Neural progenitor cell (in vitro differentiated cells): Measurements from ENCODE around the gene HSPA12A. TPM values are rescaled to one million over a fixed set of nuclear protein-coding genes. Genes with fewer than 3 reads are reported as not detected.
A peak's percentile ranks its signal among the peaks of the same experiment; 100 is the strongest.

Experiments
- DNase-seq: peaks from one replicate; pipeline ENCODE4 v3.0.0-alpha.2; 2016; ENCODE audit warnings: low spot score
- H2AFZ ChIP-seq: fragments of 200-600 bp; sonication (generic); replicated peaks from 2 replicates; pipeline ENCODE4 v1.6.1; 2016; ENCODE audit warnings: antibody characterized with exemption
- H3F3A ChIP-seq: fragments of 200-600 bp; sonication (generic); 2 replicates; pipeline ENCODE4 v1.6.1; 2016; ENCODE audit warnings: antibody characterized with exemption, low read depth
- H3K27ac ChIP-seq: fragments of 200-600 bp; sonication (generic); 2 replicates; pipeline ENCODE4 v1.5.1; 2016; ENCODE audit warnings: mild to moderate bottlenecking
- H3K27me3 ChIP-seq: fragments of 200-600 bp; sonication (generic); 2 replicates; pipeline ENCODE4 v1.6.1; 2016; ENCODE audit warnings: mild to moderate bottlenecking, moderate library complexity
- H3K36me3 ChIP-seq: fragments of 200-600 bp; sonication (generic); 2 replicates; pipeline ENCODE4 v1.5.1; 2016
- H3K4me1 ChIP-seq: fragments of 200-600 bp; sonication (generic); 2 replicates; pipeline ENCODE4 v1.6.1; 2016; ENCODE audit warnings: mixed run types
- H3K4me2 ChIP-seq: fragments of 200-600 bp; sonication (generic); 2 replicates; pipeline ENCODE4 v1.6.1; 2016
- H3K4me3 ChIP-seq: fragments of 200-600 bp; sonication (generic); 2 replicates; pipeline ENCODE4 v1.5.1; 2016
- H3K79me2 ChIP-seq: fragments of 200-600 bp; sonication (generic); 2 replicates; pipeline ENCODE4 v1.6.1; 2016; ENCODE audit warnings: low read depth
- H3K9ac ChIP-seq: fragments of 200-600 bp; sonication (generic); 2 replicates; pipeline ENCODE4 v1.6.1; 2016
- H3K9me3 ChIP-seq: fragments of 200-600 bp; sonication (generic); 2 replicates; pipeline ENCODE4 v1.5.1; 2016; ENCODE audit warnings: low read depth
- H4K20me1 ChIP-seq: fragments of 200-600 bp; sonication (generic); 2 replicates; pipeline ENCODE4 v1.6.1; 2016; ENCODE audit warnings: low read depth
- H3K27ac Mint-ChIP-seq: 3 replicates; pipeline ENCODE4 v1.8.0; 2021; ENCODE audit warnings: mixed read lengths
- H3K27me3 Mint-ChIP-seq: 2 replicates; pipeline ENCODE4 v1.8.0; 2022; ENCODE audit warnings: low read depth, mild to moderate bottlenecking, inconsistent platforms, moderate library complexity, mixed read lengths; ENCODE audit not compliant: insufficient read depth
- H3K36me3 Mint-ChIP-seq: 3 replicates; pipeline ENCODE4 v1.8.0; 2021; ENCODE audit warnings: mixed read lengths
- H3K4me1 Mint-ChIP-seq: 3 replicates; pipeline ENCODE4 v1.8.0; 2021; ENCODE audit warnings: mixed read lengths
- H3K4me3 Mint-ChIP-seq: 3 replicates; pipeline ENCODE4 v1.8.0; 2021; ENCODE audit warnings: mild to moderate bottlenecking, moderate library complexity, mixed read lengths
- H3K9me3 Mint-ChIP-seq: 3 replicates; pipeline ENCODE4 v1.8.0; 2020; ENCODE audit warnings: mixed read lengths
- EZH2 ChIP-seq: fragments of 200-600 bp; sonication (generic); IDR thresholded peaks from 2 replicates; pipeline ENCODE4 v1.6.1; 2017; ENCODE audit warnings: antibody characterized with exemption, mild to moderate bottlenecking, moderate library complexity
- EZH2phosphoT487 ChIP-seq: fragments of 200-600 bp; sonication (generic); IDR thresholded peaks from 2 replicates; pipeline ENCODE4 v1.6.1; 2017; ENCODE audit warnings: antibody characterized with exemption
- total RNA-seq: library from RNA; depleted of rRNA; stranded (reverse); fragments of >200 nt; gene quantifications from 2 replicates; pipeline ENCODE4 v1.2.3, GENCODE V29; 2015; ENCODE audit warnings: low replicate concordance
- TF ChIP-seq, protein P1 (sequence below): fragments of 200-600 bp; sonication (generic); IDR thresholded peaks from 2 replicates; pipeline ENCODE4 v1.5.1; 2017; ENCODE audit warnings: antibody characterized with exemption, mild to moderate bottlenecking

Gene HSPA12A
- total RNA-seq, 1 donor from 2014 or later: 5.6 TPM

DNA sequence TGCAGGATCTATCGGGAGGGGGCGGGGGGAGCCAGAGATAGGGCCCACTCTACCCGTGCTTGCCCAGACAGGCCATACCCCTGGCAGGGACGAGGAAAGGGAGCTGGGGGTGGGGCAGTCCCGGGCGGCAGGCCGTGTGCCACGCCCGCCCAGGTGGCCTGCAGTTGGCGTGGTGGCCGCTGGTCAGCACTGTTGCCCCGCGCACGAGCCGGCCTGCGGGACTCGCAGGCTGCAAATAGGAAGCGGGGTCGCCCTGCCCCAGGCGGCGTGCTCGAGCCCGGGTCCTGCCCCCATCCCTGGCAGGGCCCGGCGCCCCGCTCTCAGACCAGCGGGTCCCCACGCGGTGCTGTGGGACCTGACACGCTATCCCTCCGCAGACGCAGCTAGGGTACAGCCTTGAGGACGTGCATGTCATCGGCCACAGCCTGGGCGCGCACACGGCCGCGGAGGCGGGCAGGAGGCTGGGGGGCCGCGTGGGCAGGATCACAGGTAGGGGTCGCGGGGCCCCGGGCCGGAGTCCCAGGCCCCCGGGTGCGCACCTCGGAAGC lies 114.9 kb downstream of the HSPA12A start:
- Histone ChIP-seq H3K27ac (no peak overlapping the region), H3K36me3 (no peaks in the 10 kb centered on the region), H2AFZ (peak overlapping the region; percentile 97), H3F3A (peaks cover under 1% of the 10 kb centered on the region), H3K4me3 (peak overlapping the region; percentile 55), H3K27me3 (peaks cover 22% of the 10 kb centered on the region), H3K9ac (no peak overlapping the region), H3K4me2 (peak overlapping the region; percentile 91), H3K79me2 (no peaks in the 10 kb centered on the region), H4K20me1 (no peaks in the 10 kb centered on the region), H3K4me1 (peaks cover 13% of the 10 kb centered on the region), H3K9me3 (no peaks in the 10 kb centered on the region)
- H3K36me3 Mint-ChIP-seq: no peaks in the 10 kb centered on the region
- DNase-seq: peak; percentile 88
- H3K4me3 Mint-ChIP-seq: no peak overlapping the region
- peaks cover 7% of the 10 kb centered on the region for H3K4me1 Mint-ChIP-seq
- no peak overlapping the region for H3K27ac Mint-ChIP-seq
- no peaks in the 10 kb centered on the region for H3K9me3 Mint-ChIP-seq
- peaks cover 10% of the 10 kb centered on the region for H3K27me3 Mint-ChIP-seq
- TF ChIP-seq EZH2 (peak; percentile 41), EZH2phosphoT487 (no peak)
- TF ChIP-seq, protein P1, sequence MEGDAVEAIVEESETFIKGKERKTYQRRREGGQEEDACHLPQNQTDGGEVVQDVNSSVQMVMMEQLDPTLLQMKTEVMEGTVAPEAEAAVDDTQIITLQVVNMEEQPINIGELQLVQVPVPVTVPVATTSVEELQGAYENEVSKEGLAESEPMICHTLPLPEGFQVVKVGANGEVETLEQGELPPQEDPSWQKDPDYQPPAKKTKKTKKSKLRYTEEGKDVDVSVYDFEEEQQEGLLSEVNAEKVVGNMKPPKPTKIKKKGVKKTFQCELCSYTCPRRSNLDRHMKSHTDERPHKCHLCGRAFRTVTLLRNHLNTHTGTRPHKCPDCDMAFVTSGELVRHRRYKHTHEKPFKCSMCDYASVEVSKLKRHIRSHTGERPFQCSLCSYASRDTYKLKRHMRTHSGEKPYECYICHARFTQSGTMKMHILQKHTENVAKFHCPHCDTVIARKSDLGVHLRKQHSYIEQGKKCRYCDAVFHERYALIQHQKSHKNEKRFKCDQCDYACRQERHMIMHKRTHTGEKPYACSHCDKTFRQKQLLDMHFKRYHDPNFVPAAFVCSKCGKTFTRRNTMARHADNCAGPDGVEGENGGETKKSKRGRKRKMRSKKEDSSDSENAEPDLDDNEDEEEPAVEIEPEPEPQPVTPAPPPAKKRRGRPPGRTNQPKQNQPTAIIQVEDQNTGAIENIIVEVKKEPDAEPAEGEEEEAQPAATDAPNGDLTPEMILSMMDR: peak; percentile 67

DNA sequence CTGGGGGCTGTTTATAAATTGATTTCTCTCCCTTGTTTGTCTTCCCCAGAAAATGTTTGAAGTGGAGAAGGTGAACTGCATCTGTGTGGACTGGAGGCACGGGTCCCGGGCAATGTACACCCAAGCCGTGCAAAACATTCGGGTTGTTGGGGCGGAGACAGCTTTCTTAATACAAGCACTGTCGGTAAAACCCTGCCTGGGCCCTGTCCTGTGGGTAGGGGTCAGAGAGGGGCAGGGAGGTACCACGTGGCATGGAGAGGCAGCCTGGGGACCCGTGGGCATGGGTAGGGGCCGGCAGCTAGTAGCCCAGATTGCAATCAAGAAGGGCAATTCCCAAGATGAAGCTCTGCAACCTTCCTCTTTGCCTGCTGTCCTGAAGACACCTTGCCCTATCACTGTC lies 115.6 kb downstream of the HSPA12A start:
- Histone ChIP-seq H3K4me2 (no peak overlapping the region), H3K9me3 (no peaks in the 10 kb centered on the region), H3K79me2 (no peaks in the 10 kb centered on the region), H3K9ac (no peak overlapping the region), H3K36me3 (no peaks in the 10 kb centered on the region), H2AFZ (no peak overlapping the region), H3K4me1 (peaks cover 10% of the 10 kb centered on the region), H3F3A (no peaks in the 10 kb centered on the region), H3K27me3 (peaks cover 22% of the 10 kb centered on the region), H3K27ac (no peak overlapping the region), H3K4me3 (no peak overlapping the region), H4K20me1 (no peaks in the 10 kb centered on the region)
- no peak for DNase-seq
- H3K4me1 Mint-ChIP-seq: peaks cover 4% of the 10 kb centered on the region
- H3K36me3 Mint-ChIP-seq: no peaks in the 10 kb centered on the region
- no peak overlapping the region for H3K4me3 Mint-ChIP-seq
- no peaks in the 10 kb centered on the region for H3K9me3 Mint-ChIP-seq
- TF ChIP-seq EZH2: no peak
- H3K27ac Mint-ChIP-seq: no peak overlapping the region
- peaks cover 8% of the 10 kb centered on the region for H3K27me3 Mint-ChIP-seq

DNA sequence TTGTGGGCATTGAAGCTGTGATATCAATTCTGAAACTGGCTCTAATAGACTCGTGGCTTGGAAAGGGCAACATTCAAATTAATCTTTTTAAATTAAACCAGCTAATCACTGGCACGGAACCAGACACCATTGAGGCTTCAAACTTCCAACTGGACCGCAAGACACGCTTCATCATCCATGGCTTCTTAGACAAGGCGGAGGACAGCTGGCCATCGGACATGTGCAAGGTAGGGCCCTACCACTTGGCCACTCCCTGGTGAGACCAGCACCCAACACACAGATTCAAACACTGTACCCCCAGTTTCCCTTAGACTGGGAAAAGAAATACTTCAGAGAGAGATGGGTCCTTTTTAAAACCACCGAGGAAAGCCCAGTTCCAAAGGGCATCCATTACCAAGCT lies 116.5 kb downstream of the HSPA12A start:
- DNase-seq: no peak
- H2AFZ ChIP-seq: no peak overlapping the region
- H3K4me1 Mint-ChIP-seq: peaks cover 4% of the 10 kb centered on the region
- no peaks in the 10 kb centered on the region for H3K79me2 ChIP-seq
- H3K27ac Mint-ChIP-seq: no peak overlapping the region
- no peak overlapping the region for H3K4me2 ChIP-seq
- no peak for TF ChIP-seq EZH2phosphoT487
- no peak for TF ChIP-seq EZH2
- TF ChIP-seq, protein P1: no peak
- H3K36me3 ChIP-seq: no peaks in the 10 kb centered on the region
- H3K4me1 ChIP-seq: peaks cover 10% of the 10 kb centered on the region
- no peak overlapping the region for H3K27ac ChIP-seq
- no peaks in the 10 kb centered on the region for H3K9me3 Mint-ChIP-seq
- no peak overlapping the region for H3K4me3 ChIP-seq
- H3K9ac ChIP-seq: no peak overlapping the region
- peaks cover 22% of the 10 kb centered on the region for H3K27me3 ChIP-seq
- H3K9me3 ChIP-seq: no peaks in the 10 kb centered on the region
- no peak overlapping the region for H3K4me3 Mint-ChIP-seq
- H3K27me3 Mint-ChIP-seq: peaks cover 13% of the 10 kb centered on the region
- H3F3A ChIP-seq: no peaks in the 10 kb centered on the region
- no peaks in the 10 kb centered on the region for H4K20me1 ChIP-seq
- H3K36me3 Mint-ChIP-seq: no peaks in the 10 kb centered on the region

DNA sequence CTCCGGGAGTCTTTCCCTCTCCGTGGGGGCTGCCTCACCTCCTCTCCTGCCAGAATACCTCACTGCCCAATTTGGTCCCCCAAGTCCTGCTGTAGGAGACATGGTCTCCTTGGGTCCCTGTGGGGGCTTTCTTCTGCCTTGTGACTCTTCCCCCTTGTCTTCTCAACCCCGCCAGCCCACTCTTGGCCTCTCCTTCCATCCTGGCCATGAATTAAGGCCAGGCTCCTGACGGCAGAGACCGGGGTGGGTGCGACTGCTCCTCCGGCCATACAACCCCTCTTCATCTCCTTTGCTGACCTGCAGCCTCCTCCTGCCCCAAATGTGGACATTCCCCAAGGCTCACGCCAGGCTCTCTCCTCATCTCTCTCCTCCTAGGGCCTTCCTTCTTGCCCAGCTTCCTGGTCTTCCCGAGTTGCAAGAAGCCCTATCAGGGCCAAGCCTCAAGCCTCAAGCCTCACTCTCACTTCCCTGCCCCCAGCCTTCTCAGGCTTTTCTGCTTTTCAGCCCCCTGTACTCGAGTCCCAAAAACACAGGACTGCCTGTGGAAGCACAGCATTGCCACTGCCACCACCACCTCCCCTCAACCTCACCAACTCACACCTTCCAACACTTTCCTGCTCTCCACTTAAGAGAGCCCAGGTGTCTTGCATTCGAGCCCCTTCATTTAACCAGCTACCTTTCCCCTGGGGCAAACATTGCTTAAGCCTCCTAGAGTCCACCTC lies 120.3 kb downstream of the HSPA12A start:
- Histone ChIP-seq H3K79me2 (no peaks in the 10 kb centered on the region), H3K4me3 (no peak overlapping the region), H3F3A (no peaks in the 10 kb centered on the region), H3K9ac (no peak overlapping the region), H3K4me1 (no peaks in the 10 kb centered on the region), H3K27ac (no peak overlapping the region), H3K36me3 (no peaks in the 10 kb centered on the region), H2AFZ (no peak overlapping the region), H3K9me3 (no peaks in the 10 kb centered on the region), H3K27me3 (peaks cover 13% of the 10 kb centered on the region), H4K20me1 (no peaks in the 10 kb centered on the region), H3K4me2 (no peak overlapping the region)
- no peaks in the 10 kb centered on the region for H3K36me3 Mint-ChIP-seq
- no peak for DNase-seq
- H3K27me3 Mint-ChIP-seq: peaks cover 11% of the 10 kb centered on the region
- H3K9me3 Mint-ChIP-seq: no peaks in the 10 kb centered on the region
- no peaks in the 10 kb centered on the region for H3K4me1 Mint-ChIP-seq
- no peak overlapping the region for H3K4me3 Mint-ChIP-seq
- TF ChIP-seq, protein P1: no peak
- no peak for TF ChIP-seq EZH2
- TF ChIP-seq EZH2phosphoT487: no peak
- no peak overlapping the region for H3K27ac Mint-ChIP-seq
